ENCODE data around the gene SLC5A5.

- TF ChIP-seq CTCF (IDR thresholded peaks at IDR 0.05) (no peak), POLR2A (IDR thresholded peaks at IDR 0.05) (no peak)
Measured at GRCh38 chr19:17860331-17860992, 11.3 kb upstream of the SLC5A5 start.
